ENCODE results near the gene TOM1L1.

The TOM1L1 gene

GRCh38 chr17:54948380-54948779 lies 47.7 kb downstream of the TOM1L1 start:
- DNase-seq = no peak

GRCh38 chr17:54950116-54950515 lies 49.5 kb downstream of the TOM1L1 start:
- no peak for DNase-seq

- no peak for DNase-seq
These were observed 50.6 kb downstream of the TOM1L1 start for GRCh38 chr17:54951286-54951685.

- no peak for DNase-seq
These were observed 56.1 kb downstream of the TOM1L1 start for GRCh38 chr17:54956791-54957190.

GRCh38 chr17:54967621-54968261 lies 67.1 kb downstream of the TOM1L1 start:
- DNase-seq = peak in 2 of 5 donors; percentile 13 to 17

GRCh38 chr17:54968262-54968987 lies 67.8 kb downstream of the TOM1L1 start, which contains the start of the genes COX11 and STXBP4:
TSS of gene COX11 (minus strand) at chr17:54968654. CDS start at chr17:54968646, 8 bp downstream.
TSS of gene STXBP4 (plus strand) at chr17:54968765. CDS start at chr17:54986220, 17,455 bp downstream.
- peak; percentile 87 to 98 (median 91) for DNase-seq

GRCh38 chr17:54968988-54969332 lies 68.3 kb downstream of the TOM1L1 start:
- peak in 1 of 5 donors; percentile 16 for DNase-seq

GRCh38 chr17:54969658-54970572 lies 69.3 kb downstream of the TOM1L1 start:
- no peak for DNase-seq

- no peak for DNase-seq
These were observed 70.5 kb downstream of the TOM1L1 start for GRCh38 chr17:54971147-54971546.

GRCh38 chr17:54971901-54972300 lies 71.2 kb downstream of the TOM1L1 start:
- no peak for DNase-seq

- no peak for DNase-seq
These were observed 71.9 kb downstream of the TOM1L1 start for GRCh38 chr17:54972406-54973138.

GRCh38 chr17:54974759-54975158 lies 74.1 kb downstream of the TOM1L1 start:
- DNase-seq = no peak

- no peak for DNase-seq
These were observed 75.7 kb downstream of the TOM1L1 start for GRCh38 chr17:54976316-54976715.

- DNase-seq = no peak
These were observed 77.1 kb downstream of the TOM1L1 start for GRCh38 chr17:54977744-54978143.

- no peak for DNase-seq
These were observed 79.0 kb downstream of the TOM1L1 start for GRCh38 chr17:54979657-54980056.

- DNase-seq = no peak
These were observed 79.7 kb downstream of the TOM1L1 start for GRCh38 chr17:54980375-54980774.

GRCh38 chr17:54982399-54982798 lies 81.7 kb downstream of the TOM1L1 start:
- no peak for DNase-seq

GRCh38 chr17:54983260-54983659 lies 82.6 kb downstream of the TOM1L1 start:
- no peak for DNase-seq

- DNase-seq = no peak
These were observed 84.8 kb downstream of the TOM1L1 start for GRCh38 chr17:54985476-54985875.

GRCh38 chr17:54990118-54990517 lies 89.5 kb downstream of the TOM1L1 start:
- no peak for DNase-seq

GRCh38 chr17:54991567-54991966 lies 90.9 kb downstream of the TOM1L1 start:
- no peak for DNase-seq

Measured in T-helper 1 cell (primary cell).